HCT116 (cell line): ENCODE results near the gene NBPF26.
"Not testable (repeated sequence)": the region's sequence is repeated elsewhere in the genome, so short reads cannot be mapped to it uniquely, and the experiment has no call there.

ENCODE experiments used
- CTCF ChIP-seq, 3 experiments: fragments of 200-600 bp in 1 of 3; sonication (generic) in 1 of 3; IDR thresholded peaks in 2 of 3; conservative IDR thresholded peaks in 1 of 3; 2 replicates each; pipeline ENCODE4 v1.5.1; 2012 to 2017; ENCODE audit warnings: low read depth in 2 of 3, low read length in 2 of 3, antibody characterized with exemption in 1 of 3, borderline replicate concordance in 1 of 3, control low read depth in 1 of 3, mild to moderate bottlenecking in 1 of 3, mixed read lengths in 1 of 3, mixed run types in 1 of 3, moderate library complexity in 1 of 3; ENCODE audit not compliant: insufficient read depth in 1 of 3
- EZH2phosphoT487 ChIP-seq: fragments of 200-600 bp; IDR thresholded peaks from 2 replicates; pipeline ENCODE4 v1.6.1; 2018; ENCODE audit warnings: antibody characterized with exemption, borderline replicate concordance
- JUND ChIP-seq: IDR thresholded peaks from 2 replicates; pipeline ENCODE4 v1.6.1; 2012
- POLR2AphosphoS5 ChIP-seq: IDR thresholded peaks from 2 replicates; pipeline ENCODE4 v1.6.1; 2011; ENCODE audit warnings: mild to moderate bottlenecking, low read depth, low read length, moderate library complexity
- SIN3A ChIP-seq: IDR thresholded peaks from 2 replicates; pipeline ENCODE4 v1.6.1; 2012; ENCODE audit warnings: low read depth
- ZBTB33 ChIP-seq: IDR thresholded peaks from 2 replicates; pipeline ENCODE4 v1.6.1; 2011; ENCODE audit warnings: mild to moderate bottlenecking, low read length, moderate library complexity; ENCODE audit not compliant: insufficient replicate concordance; ENCODE audit errors: extremely low read depth

GRCh38 chr1:120724507-120724906, 762 bp downstream of the NBPF26 start:
- TF ChIP-seq SIN3A; EZH2phosphoT487; CTCF (IDR thresholded peaks at IDR 0.05 in 2 of 3, conservative IDR thresholded peaks at IDR 0.05 in 1 of 3; ENCODE audit: borderline replicate concordance in 1 of 3, insufficient read depth in 1 of 3, low read depth in 2 of 3, low read length in 2 of 3); JUND; POLR2AphosphoS5; ZBTB33: not testable (repeated sequence)
